OCI-LY1 (cell line): ENCODE results near the gene SERPINA5.

Experiments used
- H2AFZ ChIP-seq: fragments of 200-600 bp; sonication (generic), shearing (Covaris generic); 2 replicates; pipeline ENCODE4 v1.6.0; 2014; ENCODE audit warnings: antibody characterized with exemption, mild to moderate bottlenecking, low read length
- H3F3A ChIP-seq: fragments of 200-600 bp; sonication (generic), shearing (Covaris generic); 2 replicates; pipeline ENCODE4 v1.6.0; 2014; ENCODE audit warnings: mild to moderate bottlenecking, antibody characterized with exemption, low read length, moderate library complexity; ENCODE audit not compliant: insufficient read depth
- H3K27ac ChIP-seq: fragments of 200-600 bp; sonication (generic); 2 replicates; pipeline ENCODE4 v1.5.1; 2014; ENCODE audit warnings: low read length, mixed run types, mild to moderate bottlenecking, low read depth; ENCODE audit not compliant: poor library complexity, severe bottlenecking
- H3K27me3 ChIP-seq: fragments of 200-600 bp; sonication (generic); 2 replicates; pipeline ENCODE4 v1.6.0; 2014; ENCODE audit warnings: antibody characterized with exemption, mild to moderate bottlenecking, low read length, moderate library complexity; ENCODE audit not compliant: insufficient read depth
- H3K36me3 ChIP-seq: fragments of 200-600 bp; sonication (generic); 2 replicates; pipeline ENCODE4 v1.6.1; 2014; ENCODE audit warnings: mild to moderate bottlenecking, antibody characterized with exemption, low read length, moderate library complexity, mixed read lengths; ENCODE audit not compliant: insufficient read depth
- H3K4me1 ChIP-seq: fragments of 200-600 bp; sonication (generic); 2 replicates; pipeline ENCODE4 v1.5.1; 2014; ENCODE audit warnings: mild to moderate bottlenecking, low read length, moderate library complexity; ENCODE audit not compliant: insufficient read depth, severe bottlenecking
- H3K4me2 ChIP-seq: fragments of 200-600 bp; sonication (generic), shearing (Covaris generic); 2 replicates; pipeline ENCODE4 v1.6.1; 2014; ENCODE audit warnings: low read length
- H3K4me3 ChIP-seq: fragments of 200-600 bp; sonication (generic); 2 replicates; pipeline ENCODE4 v1.5.1; 2014; ENCODE audit warnings: low read length, low read depth, mild to moderate bottlenecking, mixed read lengths; ENCODE audit not compliant: poor library complexity, severe bottlenecking
- H3K79me2 ChIP-seq: fragments of 200-600 bp; shearing (Covaris generic); 2 replicates; pipeline ENCODE4 v1.6.1; 2016; ENCODE audit warnings: mixed run types, low read length, mixed read lengths; ENCODE audit not compliant: insufficient read depth
- H3K9ac ChIP-seq: fragments of 200-600 bp; sonication (generic), shearing (Covaris generic); 2 replicates; pipeline ENCODE4 v1.6.1; 2014; ENCODE audit warnings: mild to moderate bottlenecking, low read length, mixed read lengths
- H3K9me2 ChIP-seq: fragments of 200-600 bp; sonication (generic), shearing (Covaris generic); 2 replicates; pipeline ENCODE4 v1.6.1; 2014; ENCODE audit warnings: low read depth, mild to moderate bottlenecking, low read length, mixed read lengths
- H3K9me3 ChIP-seq: fragments of 200-600 bp; shearing (Covaris generic); 2 replicates; pipeline ENCODE4 v1.6.1; 2014; ENCODE audit warnings: low read length, mixed read lengths
- H4K20me1 ChIP-seq: fragments of 200-600 bp; sonication (generic), shearing (Covaris generic); 2 replicates; pipeline ENCODE4 v1.6.0; 2016; ENCODE audit warnings: mild to moderate bottlenecking, low read length; ENCODE audit not compliant: insufficient read depth
- EZH2 ChIP-seq: fragments of 200-600 bp; sonication (generic), shearing (Covaris generic); IDR thresholded peaks from 2 replicates; pipeline ENCODE4 v1.8.0; 2017; ENCODE audit warnings: borderline replicate concordance, mixed run types, mild to moderate bottlenecking, antibody characterized with exemption, low read length, moderate library complexity, mixed read lengths
- TF ChIP-seq, protein P1 (sequence below): fragments of 200-600 bp; sonication (generic), shearing (Covaris generic); IDR thresholded peaks from 2 replicates; pipeline ENCODE4 v1.5.1; 2017; ENCODE audit warnings: mild to moderate bottlenecking, antibody characterized with exemption, low read length, moderate library complexity, mixed read lengths

Gene SERPINA5

DNA sequence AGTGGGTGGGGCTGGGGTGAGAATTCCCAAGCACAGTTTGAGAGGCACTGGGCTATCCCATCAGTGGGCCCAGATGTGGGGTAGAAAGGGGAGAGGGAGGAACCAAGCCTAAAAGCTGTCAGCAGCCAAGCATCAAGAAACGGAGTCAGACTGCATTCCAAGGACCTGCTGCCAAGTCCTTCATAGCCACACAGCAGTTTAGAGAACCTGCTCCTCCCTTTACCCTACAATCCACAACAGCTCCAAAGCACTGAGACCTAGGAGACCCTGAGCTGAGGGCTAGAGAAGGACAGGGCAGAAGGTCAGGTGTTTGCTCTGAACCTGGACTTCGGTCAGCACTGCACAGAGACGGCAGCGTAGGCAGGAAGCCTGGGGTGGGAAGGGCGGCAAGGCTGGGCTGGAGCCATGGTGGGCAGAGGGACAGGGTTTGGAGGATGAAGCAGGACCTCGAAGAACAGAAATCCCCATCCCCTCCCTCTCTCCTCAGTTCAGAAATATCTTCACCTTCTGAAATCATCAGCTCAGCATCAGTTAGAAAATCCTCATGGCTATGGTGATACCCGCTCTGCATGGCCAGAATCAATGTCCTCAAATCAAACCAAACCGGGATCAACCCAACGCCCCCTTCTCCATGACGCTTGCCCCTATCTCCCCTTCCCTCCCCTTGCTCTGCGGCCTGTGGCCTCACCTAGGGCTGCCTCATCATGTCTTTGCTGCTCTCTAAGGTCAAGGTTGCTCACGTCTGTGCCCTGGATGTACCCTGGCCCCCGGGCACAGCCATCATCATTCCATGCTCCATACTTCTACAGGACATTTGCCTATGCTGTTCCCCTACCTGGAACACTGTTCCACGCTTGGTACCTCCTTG is 32.9 kb upstream of the SERPINA5 start:
- no peaks in the 10 kb centered on the region for H3F3A ChIP-seq
- no peaks in the 10 kb centered on the region for H4K20me1 ChIP-seq
- H2AFZ ChIP-seq, result no peak overlapping the region
- H3K27me3 ChIP-seq, result no peaks in the 10 kb centered on the region
- H3K4me3 ChIP-seq, result no peak overlapping the region
- H3K27ac ChIP-seq, result no peak overlapping the region
- H3K4me1 ChIP-seq, result no peaks in the 10 kb centered on the region
- H3K9me2 ChIP-seq, result no peaks in the 10 kb centered on the region
- no peaks in the 10 kb centered on the region for H3K9me3 ChIP-seq
- no peak overlapping the region for H3K4me2 ChIP-seq
- no peaks in the 10 kb centered on the region for H3K79me2 ChIP-seq
- H3K9ac ChIP-seq, result no peak overlapping the region
- TF ChIP-seq EZH2, result no peak
- TF ChIP-seq, protein P1, sequence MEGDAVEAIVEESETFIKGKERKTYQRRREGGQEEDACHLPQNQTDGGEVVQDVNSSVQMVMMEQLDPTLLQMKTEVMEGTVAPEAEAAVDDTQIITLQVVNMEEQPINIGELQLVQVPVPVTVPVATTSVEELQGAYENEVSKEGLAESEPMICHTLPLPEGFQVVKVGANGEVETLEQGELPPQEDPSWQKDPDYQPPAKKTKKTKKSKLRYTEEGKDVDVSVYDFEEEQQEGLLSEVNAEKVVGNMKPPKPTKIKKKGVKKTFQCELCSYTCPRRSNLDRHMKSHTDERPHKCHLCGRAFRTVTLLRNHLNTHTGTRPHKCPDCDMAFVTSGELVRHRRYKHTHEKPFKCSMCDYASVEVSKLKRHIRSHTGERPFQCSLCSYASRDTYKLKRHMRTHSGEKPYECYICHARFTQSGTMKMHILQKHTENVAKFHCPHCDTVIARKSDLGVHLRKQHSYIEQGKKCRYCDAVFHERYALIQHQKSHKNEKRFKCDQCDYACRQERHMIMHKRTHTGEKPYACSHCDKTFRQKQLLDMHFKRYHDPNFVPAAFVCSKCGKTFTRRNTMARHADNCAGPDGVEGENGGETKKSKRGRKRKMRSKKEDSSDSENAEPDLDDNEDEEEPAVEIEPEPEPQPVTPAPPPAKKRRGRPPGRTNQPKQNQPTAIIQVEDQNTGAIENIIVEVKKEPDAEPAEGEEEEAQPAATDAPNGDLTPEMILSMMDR, result no peak
- H3K36me3 ChIP-seq, result no peaks in the 10 kb centered on the region

DNA sequence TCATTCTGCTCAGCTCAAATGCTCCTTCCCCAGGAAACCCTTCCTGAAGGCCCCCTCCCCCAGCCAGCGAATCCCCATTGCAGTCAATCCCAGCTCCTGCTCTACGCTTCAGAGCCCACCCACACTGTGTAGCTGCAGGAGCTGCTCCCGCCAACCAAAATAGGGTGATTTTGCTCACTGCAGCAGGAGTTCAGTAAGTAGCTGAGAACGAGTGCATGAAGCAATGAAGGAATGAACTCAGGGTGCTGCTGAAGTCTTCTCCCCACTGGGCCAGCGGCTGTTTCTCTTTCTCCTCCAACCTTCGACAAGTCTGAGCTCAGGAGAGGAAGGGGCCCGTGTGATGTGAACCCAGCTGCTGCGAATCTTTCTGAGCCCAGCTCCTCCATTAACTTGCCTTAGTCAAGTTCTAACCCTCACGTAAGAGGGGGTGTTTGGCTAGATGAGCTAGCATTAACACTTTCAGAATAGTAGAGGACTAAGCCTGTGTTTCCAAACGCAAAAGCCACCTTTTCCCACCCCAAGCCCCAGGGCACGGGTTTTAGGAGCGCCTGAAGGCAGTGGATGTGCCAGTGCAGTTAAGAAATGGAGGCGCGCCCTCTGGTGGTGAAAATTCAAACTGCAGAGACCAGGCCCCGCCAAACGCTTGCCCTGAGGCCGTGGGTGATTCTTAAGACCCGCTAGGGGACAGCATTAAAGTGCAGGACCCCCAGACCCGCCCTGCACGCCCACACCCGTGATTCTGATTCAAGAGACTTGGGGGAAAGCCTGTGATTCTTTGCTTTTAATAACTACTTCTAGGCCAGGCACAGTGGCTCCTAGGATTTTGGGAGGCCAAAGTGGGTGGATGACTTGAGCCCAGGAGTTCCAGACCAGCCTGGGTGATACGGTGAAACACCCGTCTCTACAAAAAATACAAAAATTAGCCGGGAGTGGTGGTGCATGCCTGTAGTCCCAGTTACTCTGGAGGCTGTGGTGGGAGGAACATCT is 31.9 kb upstream of the SERPINA5 start:
- H3K27me3 ChIP-seq, result no peaks in the 10 kb centered on the region
- no peaks in the 10 kb centered on the region for H3K4me1 ChIP-seq
- no peaks in the 10 kb centered on the region for H3F3A ChIP-seq
- H3K4me2 ChIP-seq, result no peak overlapping the region
- H3K9ac ChIP-seq, result no peak overlapping the region
- no peak overlapping the region for H2AFZ ChIP-seq
- H3K79me2 ChIP-seq, result no peaks in the 10 kb centered on the region
- no peak overlapping the region for H3K27ac ChIP-seq
- no peaks in the 10 kb centered on the region for H3K36me3 ChIP-seq
- no peak overlapping the region for H3K4me3 ChIP-seq
- H3K9me2 ChIP-seq, result no peaks in the 10 kb centered on the region
- no peaks in the 10 kb centered on the region for H3K9me3 ChIP-seq
- TF ChIP-seq, protein P1, result peak; percentile 80
- no peak for TF ChIP-seq EZH2
- H4K20me1 ChIP-seq, result no peaks in the 10 kb centered on the region

GRCh38 chr14:94550041-94550440 is 31.2 kb upstream of the SERPINA5 start:
- H4K20me1 ChIP-seq, result no peaks in the 10 kb centered on the region
- H3K9ac ChIP-seq, result no peak overlapping the region
- no peaks in the 10 kb centered on the region for H3F3A ChIP-seq
- no peak overlapping the region for H2AFZ ChIP-seq
- no peaks in the 10 kb centered on the region for H3K9me3 ChIP-seq
- no peak for TF ChIP-seq EZH2
- TF ChIP-seq, protein P1, result no peak
- H3K4me3 ChIP-seq, result no peak overlapping the region
- no peak overlapping the region for H3K27ac ChIP-seq
- H3K79me2 ChIP-seq, result no peaks in the 10 kb centered on the region
- no peaks in the 10 kb centered on the region for H3K9me2 ChIP-seq
- no peaks in the 10 kb centered on the region for H3K27me3 ChIP-seq
- H3K36me3 ChIP-seq, result no peaks in the 10 kb centered on the region
- no peaks in the 10 kb centered on the region for H3K4me1 ChIP-seq
- H3K4me2 ChIP-seq, result no peak overlapping the region
